ENCODE data around the gene NRXN3. TPM values are rescaled to one million over a fixed set of nuclear protein-coding genes. Genes with fewer than 3 reads are reported as not detected.

NRXN3 gene
- total and polyA plus RNA-seq, 2 of the 4 experiments (the other 2 are of a cell fraction), result 4.8 to 25.1 TPM

GRCh38 chr14:78298298-78298697, 128.1 kb downstream of the NRXN3 start:
- Histone ChIP-seq H2AK5ac (ENCODE audit: low read depth, low read length) (no peak overlapping the region), H4K20me1 (ENCODE audit: insufficient read depth, low read length) (no peaks in the 10 kb centered on the region), H4K8ac (ENCODE audit: low read depth in 2 of 2, low read length in 2 of 2) (no peak overlapping the region), H2BK120ac (ENCODE audit: low read depth, low read length) (no peak overlapping the region), H3K14ac (replicated peaks; ENCODE audit: low read depth, low read length) (no peak overlapping the region), H3K36me3 (ENCODE audit: control insufficient read depth, insufficient read depth, low read length) (no peaks in the 10 kb centered on the region), H3K56ac (ENCODE audit: extremely low read depth, insufficient read depth, low read length) (no peak overlapping the region), H3K23ac (ENCODE audit: low read depth, low read length) (no peak overlapping the region), H3K4me1 (ENCODE audit: control insufficient read depth, insufficient read depth, low read length) (no peaks in the 10 kb centered on the region), H3K9ac (ENCODE audit: low read depth, low read length) (no peak overlapping the region), H3K79me1 (ENCODE audit: low read depth in 1 of 2, low read length in 2 of 2) (no peaks in the 10 kb centered on the region), H3K4me2 (ENCODE audit: low read depth, low read length) (no peak overlapping the region), H3K9me3 (ENCODE audit: control insufficient read depth, insufficient read depth, low read length) (peaks cover 14% of the 10 kb centered on the region), H3K9me1 (ENCODE audit: insufficient read depth, low read length) (no peaks in the 10 kb centered on the region), H2BK5ac (ENCODE audit: low read depth, low read length, poor library complexity, severe bottlenecking) (no peak overlapping the region), H3K4ac (ENCODE audit: low read depth, low read length) (no peak overlapping the region), H4K91ac (ENCODE audit: insufficient read depth, low read depth, low read length) (no peak overlapping the region), H3K27ac (ENCODE audit: insufficient read depth, low read length) (no peak overlapping the region), H2AFZ (replicated peaks; ENCODE audit: low read length, poor library complexity) (no peak overlapping the region), H3K18ac (ENCODE audit: low read depth, low read length) (no peak overlapping the region), H3K4me3 (ENCODE audit: insufficient read depth, low read depth, low read length) (no peak overlapping the region), H2BK20ac (ENCODE audit: low read depth, low read length) (no peak overlapping the region), H3K27me3 (ENCODE audit: control insufficient read depth, insufficient read depth, low read length) (no peaks in the 10 kb centered on the region), H4K5ac (ENCODE audit: low read depth, low read length) (no peak overlapping the region), H2AK9ac (replicated peaks; ENCODE audit: low read depth, low read length, poor library complexity) (no peak overlapping the region), H2BK15ac (ENCODE audit: low read depth, low read length) (no peak overlapping the region)
- TF ChIP-seq NFE2L2 (IDR thresholded peaks at IDR 0.05; ENCODE audit: low read depth, low read length) (no peak), ELK1 (IDR thresholded peaks at IDR 0.05; ENCODE audit: borderline replicate concordance, low read depth, low read length) (no peak), MXI1 (IDR thresholded peaks at IDR 0.05; ENCODE audit: borderline replicate concordance, low read depth, low read length) (no peak), RCOR1 (IDR thresholded peaks at IDR 0.05; ENCODE audit: insufficient replicate concordance, low read length) (no peak), MAZ (IDR thresholded peaks at IDR 0.05; ENCODE audit: borderline replicate concordance, low read depth, low read length) (no peak), CTCF (conservative IDR thresholded peaks at IDR 0.05; ENCODE audit: low read depth, low read length) (no peak), BHLHE40 (IDR thresholded peaks at IDR 0.05; ENCODE audit: low read depth, low read length) (no peak), USF2 (IDR thresholded peaks at IDR 0.05; ENCODE audit: low read depth, low read length) (no peak)
- dilution Hi-C loops (cut with HindIII; ENCODE audit: low sequenced_read_pairs, unreplicated experiment), result no loop called here
- DNase-seq (no peak), ATAC-seq (ENCODE audit: low read depth) (no peak)
- in situ Hi-C loops (cut with MboI; ENCODE audit: low sequenced_read_pairs), result no loop called here
- CTCF ChIA-PET, result no interaction called here
- BruUV-seq (replicated peaks), result no TSS peak
- POLR2A ChIA-PET (ENCODE audit: unreplicated experiment), result no interaction called here
- intact Hi-C loops (cut with micrococcal nuclease), result no loop called here
- no CpG with 5 or more reads among the region's 1 CpG for WGBS, 2 experiments (ENCODE audit: extremely low coverage in 2 of 2, insufficient read length in 1 of 2)

Data from IMR-90 (cell line).